Urothelium cell line (cell line): ENCODE measurements around the gene SRL.
"Not testable (repeated sequence)": the region's sequence is repeated elsewhere in the genome, so short reads cannot be mapped to it uniquely, and the experiment has no call there.

Experiments
- DNase-seq: peaks from one replicate; pipeline ENCODE4 v3.0.0; 2011; ENCODE audit warnings: low spot score, mixed read lengths
- FAIRE-seq: peaks from 2 replicates; lab custom pipeline; 2011; peaks lifted over from hg19 to GRCh38; lab: Jason Lieb, UNC

The SRL gene

DNA sequence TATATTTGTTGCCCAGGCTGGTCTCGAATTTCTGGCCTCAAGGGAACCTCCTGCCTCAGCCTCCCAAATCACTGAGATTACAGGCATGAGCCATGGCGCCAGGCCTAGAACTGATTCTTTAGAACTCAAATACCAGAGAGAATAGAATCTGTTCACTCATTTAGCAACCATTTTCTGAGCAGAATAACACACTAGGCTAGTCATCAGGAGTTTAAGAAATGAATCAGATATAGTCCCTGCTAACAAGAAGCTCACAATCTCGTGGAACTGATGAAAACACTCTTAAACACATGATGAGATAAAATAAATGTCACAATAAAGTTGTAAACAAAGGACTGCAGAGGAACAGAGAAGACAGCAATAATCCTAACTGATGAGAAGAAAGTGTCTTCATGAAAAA is 69.8 kb downstream of the SRL start:
- DNase-seq: no peak
- no peak for FAIRE-seq

DNA sequence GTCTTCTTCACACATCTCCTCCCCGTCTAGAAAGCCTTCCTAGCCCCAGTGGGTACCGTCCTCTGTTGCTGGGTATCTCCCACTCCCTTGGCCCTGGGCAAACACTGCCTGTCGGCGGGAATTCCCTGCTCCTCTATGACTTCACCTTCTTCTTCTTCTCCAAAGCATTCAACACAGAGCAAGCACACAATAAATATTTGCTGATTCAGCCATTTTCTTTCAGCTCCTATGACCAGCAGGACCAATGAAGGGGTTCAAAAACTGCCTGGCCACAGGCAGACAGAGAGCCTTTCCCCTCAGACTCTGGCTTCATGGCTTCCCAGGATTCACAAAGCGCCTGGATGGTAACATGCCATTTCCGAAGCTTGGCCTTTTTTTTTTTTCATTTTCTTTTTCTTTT is 72.5 kb downstream of the SRL start:
- FAIRE-seq: no peak

DNA sequence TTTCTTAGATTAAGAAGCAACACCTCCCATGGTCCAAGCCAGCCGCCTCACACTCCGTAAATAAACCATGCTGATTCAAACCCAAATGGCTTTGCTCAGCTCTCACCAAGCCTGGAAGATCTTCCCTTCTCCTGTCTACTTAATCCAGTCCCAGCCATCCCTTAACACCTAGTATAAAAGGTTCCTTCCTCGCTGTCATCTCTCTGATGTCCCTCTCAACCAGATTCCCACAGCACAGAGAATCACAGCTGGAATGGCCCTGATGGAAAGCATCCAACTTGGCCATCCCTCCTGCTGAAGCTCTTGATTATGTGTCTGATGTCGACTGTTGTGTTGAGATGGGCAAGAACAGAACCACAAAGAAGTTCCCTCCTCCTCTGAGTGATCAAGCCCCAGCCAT is 75.1 kb downstream of the SRL start:
- FAIRE-seq: no peak
- no peak for DNase-seq

More for the DNA sequence above, 72.5 kb downstream of the SRL start:
- no peak for DNase-seq

DNA sequence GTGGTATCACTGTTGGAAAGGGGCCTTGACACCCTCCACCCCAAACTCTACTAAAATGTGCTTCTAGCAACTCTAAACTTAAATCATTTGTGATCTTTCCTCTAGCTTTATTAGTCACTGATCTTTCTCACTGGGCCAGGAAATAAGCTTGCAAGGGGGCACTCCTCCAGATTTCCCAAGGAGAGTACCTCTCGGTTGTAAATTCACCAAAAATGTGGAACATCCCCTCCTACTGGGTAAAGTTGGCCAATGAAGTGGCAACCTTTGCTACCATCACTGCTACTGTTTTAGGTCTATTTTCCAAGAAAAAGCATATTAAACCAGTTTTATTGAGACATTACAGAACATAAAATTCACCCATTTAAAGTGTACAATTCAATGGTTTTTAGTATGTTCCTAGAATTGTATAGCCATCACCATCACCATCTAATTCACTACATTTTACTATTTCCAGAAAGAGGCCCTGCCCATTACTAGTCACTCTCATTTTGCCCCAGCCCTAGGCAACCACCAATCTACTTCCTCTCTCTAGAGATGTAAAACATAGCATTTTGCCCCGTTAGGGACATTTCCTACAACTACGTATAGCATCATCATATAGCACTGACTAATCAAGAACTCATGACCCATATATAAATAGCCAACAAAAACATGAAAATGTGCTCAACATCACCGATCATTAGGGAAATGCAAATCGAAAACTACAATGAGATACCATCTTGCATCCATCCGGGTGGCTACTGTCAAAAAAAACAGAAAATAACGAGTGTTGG is 81.0 kb downstream of the SRL start:
- FAIRE-seq: peak; percentile 44

DNA sequence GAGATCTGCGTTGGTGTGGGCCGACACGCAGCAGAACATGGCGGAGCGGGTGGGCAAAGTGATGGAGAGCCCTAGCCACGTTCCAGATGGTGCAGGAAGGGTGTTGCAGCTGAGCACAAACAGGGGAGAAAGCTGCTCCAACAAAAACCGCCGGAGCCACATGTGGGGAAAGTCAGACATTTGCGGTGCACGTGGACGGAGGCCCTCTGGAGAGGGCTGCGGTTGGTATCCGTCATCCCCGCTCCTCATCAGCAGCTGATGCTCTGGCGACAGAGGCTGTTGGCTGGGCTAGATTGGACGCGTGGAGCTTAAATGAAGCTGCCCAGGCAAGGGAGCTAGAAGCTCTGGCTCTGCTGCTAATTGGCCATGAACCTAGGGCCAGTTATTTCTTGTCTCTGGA is 82.2 kb downstream of the SRL start:
- FAIRE-seq (no peak), DNase-seq (no peak)

More for the DNA sequence above, 81.0 kb downstream of the SRL start:
- DNase-seq: no peak

DNA sequence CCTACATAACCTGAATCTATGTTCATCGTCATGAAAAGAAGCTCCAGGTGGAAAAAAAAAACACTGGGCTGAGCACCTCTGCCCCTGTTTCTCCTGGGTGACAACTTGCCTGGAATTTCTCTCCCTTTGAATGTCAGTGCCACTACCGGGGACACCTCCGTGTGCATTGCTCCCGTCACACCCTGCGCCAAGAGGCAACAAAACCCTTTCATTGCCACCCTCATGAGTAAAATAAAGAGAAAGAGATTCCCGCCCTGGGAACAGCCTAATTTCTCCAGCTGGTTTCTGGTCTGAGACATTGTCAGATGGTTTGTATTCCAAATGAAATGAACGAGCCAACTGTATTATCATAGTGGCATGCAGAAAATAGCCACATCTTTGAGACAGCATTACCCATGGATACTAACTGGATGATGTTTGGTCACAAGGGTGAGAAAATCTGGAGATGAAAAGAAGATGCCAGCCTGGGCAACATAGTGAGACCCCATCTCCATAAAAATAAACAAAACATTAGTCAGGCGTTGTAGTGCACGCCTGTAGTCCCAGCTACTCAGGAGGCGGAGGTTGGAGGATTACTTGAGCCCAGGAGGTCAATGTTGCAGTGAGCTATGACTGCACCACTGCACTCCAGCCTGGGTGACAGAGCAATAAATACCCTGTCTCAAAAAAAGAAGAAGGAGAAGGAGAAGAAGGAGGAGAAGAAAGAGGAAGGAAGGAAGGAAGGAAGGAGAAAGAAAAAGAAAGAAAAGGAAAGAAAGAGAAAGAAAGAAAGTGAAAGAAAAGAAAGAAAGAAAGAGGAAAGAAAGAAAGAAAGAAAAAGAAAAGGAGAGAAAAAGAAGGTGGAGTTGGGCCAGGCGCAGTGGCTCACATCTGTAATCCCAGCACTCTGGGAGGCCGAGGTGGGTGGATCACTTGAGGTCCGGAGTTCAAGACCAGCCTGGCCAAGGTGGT is 83.5 kb downstream of the SRL start:
- FAIRE-seq (peak; percentile 35), DNase-seq (no peak)

DNA sequence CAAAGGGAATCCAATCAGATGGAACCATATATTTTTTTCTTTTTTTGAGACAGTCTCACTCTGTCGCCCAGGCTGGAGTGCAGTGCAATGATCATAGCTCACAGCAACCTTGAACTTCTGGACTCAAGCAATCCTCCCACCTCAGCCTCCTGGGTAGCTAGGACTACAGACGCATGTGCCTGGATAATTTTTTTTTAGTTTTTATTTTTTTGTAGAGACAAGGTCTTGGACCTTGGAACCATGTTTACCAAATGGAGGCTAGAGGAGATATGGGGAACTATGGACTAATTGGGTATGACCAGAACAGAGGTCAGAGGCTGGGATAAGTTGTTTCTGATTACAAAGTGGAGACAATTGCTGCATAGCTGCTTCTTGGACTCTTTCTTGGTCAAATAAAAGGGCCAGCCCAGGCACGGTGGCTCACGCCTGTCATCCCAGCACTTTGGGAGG is 84.5 kb downstream of the SRL start:
- DNase-seq (no peak), FAIRE-seq (no peak)

DNA sequence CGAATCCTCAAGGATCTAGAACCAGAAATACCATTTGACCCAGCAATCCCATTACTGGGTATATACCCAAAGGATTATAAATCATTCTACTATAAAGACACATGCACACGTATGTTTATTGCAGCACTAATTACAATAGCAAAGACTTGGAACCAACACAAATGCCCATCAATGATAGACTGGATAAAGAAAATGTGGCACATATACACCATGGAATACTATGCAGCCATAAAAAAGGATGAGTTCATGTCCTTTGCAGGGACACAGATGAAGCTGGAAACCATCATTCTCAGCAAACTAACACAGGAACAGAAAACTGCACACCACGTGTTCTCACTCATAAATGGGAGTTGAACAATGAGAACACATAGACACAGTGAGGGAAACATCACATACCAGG is 85.4 kb downstream of the SRL start:
- not testable (repeated sequence) for DNase-seq, FAIRE-seq

DNA sequence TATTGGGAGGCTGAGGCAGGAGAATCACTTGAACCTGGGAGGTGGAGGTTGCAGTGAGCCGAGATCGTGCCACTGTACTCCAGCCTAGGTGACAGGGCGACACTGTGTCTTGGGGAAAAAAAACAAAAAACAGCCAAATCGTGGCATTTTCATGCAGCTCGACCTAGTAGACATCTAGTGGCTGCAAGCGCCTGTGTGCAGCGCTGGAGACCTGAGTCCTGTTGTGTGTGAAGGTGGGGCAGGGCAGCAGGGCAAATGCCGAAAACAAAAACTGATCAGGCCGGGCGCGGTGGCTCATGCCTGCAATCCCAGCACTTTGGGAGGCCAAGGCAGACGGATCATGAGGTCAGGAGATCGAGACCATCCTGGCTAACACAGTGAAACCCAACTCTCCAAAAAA is 88.5 kb downstream of the SRL start:
- not testable (repeated sequence) for DNase-seq, FAIRE-seq

DNA sequence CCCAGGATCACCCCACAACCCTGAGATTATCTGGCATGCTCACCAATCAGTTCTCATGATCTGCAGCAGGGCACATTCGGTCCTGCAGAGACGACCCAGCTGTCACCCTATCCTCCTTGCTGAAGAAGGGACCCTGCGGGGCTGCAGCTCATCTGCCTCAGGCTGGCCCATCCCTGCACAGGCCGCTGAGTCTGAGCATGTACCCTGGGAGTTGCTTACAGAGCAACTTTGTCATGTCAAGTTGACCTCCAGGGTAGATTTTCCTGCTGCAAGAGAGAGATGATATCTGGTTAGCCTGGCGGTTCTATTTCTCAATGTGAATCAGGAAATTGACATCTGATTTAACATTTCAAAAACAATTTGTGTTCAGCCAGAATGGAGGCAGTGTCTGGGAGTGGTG is 89.6 kb downstream of the SRL start:
- FAIRE-seq: peak; percentile 20

DNA sequence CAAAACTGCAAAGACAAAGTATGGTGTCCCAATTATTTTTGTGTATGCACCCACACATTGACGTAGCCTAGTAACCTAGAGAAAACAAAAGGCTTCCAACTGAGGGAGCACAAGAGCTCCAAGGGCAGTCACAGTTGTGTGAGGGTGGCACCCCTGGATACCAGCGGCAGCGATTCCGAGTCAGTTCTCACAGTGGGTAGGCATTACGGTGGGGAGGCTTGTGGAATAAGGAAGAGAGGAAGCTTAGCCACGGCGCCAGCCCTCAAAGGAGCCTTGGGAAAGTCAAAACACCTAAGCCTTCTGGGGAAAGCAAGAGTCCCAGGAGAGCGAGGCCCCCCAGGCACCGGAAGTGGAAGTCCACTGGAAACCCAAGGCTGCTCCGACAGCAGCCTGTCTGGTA is 94.6 kb downstream of the SRL start:
- DNase-seq (no peak), FAIRE-seq (no peak)

More for the DNA sequence above, 89.6 kb downstream of the SRL start:
- no peak for DNase-seq

DNA sequence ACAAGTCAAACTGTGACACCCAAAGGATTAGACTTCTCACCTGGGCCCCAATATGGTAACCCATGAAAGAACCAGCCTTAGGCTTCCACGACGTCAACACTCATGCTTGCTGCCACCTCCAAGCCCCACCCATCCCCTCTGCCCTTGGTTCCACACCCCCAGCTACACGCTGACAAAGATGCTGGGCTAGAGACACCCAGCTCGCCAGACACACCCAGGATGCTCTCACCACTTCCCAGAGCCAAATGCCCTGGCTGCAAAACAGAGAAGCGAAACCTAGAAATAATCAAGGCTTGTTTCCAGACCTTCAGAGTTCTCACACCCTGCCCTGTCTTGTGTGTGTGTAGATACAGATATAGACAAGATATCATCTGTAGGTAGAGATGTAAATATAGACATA is 99.6 kb downstream of the SRL start:
- no peak for FAIRE-seq

DNA sequence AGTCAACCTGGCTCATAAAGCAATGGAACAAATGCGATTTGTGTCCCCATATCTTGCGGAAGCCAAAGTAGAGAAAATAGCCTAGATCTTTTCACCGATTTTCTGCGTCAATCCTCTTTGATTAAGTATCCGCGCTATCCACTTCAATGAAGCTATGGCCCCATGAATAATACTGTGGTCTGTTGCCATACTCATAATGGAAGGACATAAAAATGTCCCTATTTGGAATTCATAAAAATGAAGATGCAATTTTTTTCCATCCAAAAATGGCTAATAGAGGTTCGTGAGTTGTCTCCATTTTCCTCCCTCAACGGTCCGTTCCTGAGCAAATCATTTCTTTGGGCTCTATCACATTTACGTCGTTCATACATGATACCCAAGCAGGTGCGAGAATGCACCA is 100.3 kb downstream of the SRL start:
- FAIRE-seq (no peak), DNase-seq (no peak)

More for the DNA sequence above, 99.6 kb downstream of the SRL start:
- DNase-seq: no peak

DNA sequence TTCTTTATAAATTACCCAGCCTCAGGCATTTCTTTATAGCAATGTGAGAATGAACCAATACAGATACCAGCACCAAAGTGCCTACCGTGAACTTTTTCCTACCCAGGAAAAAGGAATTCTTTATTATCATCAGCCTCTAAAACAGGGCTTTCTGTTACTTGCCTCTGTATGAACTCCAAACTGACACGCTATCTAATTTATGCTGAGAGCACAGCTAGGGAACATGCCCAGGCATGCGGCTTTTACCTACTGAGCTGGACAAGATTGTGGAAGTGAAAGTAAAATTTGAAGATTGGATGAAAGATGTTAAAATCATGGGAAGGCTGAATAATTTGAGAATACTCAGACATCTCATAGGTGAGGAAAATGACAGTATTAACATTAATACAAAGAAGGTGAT is 101.2 kb downstream of the SRL start:
- DNase-seq (no peak), FAIRE-seq (no peak)

DNA sequence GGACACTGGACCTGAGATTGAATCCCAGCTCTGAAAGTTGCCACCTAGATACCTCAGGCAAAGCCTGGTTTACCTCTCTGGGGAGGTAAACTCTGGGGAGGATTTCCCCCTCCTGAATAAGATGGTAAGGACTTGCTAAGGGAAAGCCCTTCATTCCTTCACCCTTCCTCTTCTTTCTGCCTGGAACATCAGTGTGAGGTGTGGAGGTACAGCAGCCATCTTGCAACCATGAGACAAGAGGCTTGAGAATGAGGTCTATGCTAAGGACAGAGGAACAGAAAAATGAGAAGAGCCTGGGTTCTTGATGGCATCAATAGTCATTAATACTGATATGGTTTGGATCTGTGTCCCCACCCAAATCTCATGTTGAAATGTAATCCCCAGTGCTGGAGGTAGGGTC is 101.9 kb downstream of the SRL start:
- no peak for DNase-seq
- no peak for FAIRE-seq
